Stimulated activated CD4-positive, alpha-beta T cell treated with anti-CD3 and anti-CD28 coated beads, Interleukin-2, amount 100 ng/mL, for 48 hours (primary cell): ENCODE measurements around the gene HRCT1.
"Not testable (repeated sequence)": the region's sequence is repeated elsewhere in the genome, so short reads cannot be mapped to it uniquely, and the experiment has no call there.

Experiments
- DNase-seq, 2 donors: peaks; one replicate each; pipeline ENCODE4 v3.0.0-alpha.2; 2020

Gene HRCT1

DNA sequence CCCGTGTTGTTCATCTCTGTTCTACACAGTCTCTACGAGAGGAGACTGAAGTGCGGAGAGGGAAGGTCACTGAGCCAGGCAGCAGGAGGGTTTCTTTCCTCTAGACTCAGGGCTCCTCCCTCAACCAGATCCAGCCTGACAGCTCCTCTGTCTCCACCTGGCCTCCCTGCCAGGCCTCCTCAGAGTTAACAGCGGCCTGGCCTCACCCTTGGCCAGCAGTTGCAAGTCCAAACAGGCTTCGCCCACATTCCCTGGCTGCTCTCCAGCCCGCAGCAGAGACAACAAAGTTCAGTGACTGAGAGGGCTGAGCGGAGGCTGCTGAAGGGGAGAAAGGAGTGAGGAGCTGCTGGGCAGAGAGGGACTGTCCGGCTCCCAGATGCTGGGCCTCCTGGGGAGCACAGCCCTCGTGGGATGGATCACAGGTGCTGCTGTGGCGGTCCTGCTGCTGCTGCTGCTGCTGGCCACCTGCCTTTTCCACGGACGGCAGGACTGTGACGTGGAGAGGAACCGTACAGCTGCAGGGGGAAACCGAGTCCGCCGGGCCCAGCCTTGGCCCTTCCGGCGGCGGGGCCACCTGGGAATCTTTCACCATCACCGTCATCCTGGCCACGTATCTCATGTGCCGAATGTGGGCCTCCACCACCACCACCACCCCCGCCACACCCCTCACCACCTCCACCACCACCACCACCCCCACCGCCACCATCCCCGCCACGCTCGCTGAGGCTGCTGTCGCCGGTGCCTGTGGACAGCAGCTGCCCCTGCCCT, at the start of gene HRCT1:
TSS of gene HRCT1 (plus strand) at position 291 of the 768 bp plus-strand sequence. CDS start at position 377, 86 bp downstream.
- DNase-seq, result no peak

DNA sequence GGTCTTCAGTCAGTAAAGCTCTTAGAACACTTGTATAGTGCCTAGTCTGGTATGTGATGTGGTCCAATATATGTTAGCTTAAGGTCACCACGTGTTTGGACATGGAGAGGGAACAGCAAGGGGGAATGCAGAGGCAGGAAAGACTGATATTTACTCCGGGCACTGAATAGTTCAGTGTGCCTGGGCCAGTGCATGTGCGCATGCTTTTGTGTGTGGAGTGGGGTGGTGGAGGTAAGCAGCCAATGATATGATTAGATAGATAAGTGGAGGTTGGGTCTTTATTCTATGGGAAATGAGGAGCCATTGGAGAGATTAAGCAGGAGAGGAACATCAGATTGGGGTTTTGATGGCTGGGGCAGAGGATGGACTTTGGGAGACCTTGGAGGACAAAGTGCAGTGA, 49.8 kb upstream of the HRCT1 start:
- DNase-seq, result no peak

DNA sequence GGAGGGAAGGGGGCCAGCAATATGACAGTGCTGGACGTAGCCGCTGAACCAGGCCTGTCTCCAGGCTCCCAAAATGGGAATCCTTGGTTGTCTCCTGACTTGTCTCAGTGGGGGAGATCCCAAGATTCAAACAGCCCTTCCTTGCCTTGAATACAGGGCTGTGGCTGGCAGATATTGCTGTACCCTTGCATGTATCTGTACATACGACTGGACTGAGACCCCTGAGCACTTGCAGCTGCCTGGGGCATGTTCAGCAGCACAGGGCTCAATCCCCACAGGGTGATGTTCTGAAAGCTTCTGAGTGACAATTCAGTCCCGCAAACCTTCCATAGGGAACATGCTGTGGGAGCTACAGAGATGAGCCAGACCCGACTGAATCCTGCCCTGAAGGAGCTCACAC, 49.1 kb upstream of the HRCT1 start:
- DNase-seq, result no peak

DNA sequence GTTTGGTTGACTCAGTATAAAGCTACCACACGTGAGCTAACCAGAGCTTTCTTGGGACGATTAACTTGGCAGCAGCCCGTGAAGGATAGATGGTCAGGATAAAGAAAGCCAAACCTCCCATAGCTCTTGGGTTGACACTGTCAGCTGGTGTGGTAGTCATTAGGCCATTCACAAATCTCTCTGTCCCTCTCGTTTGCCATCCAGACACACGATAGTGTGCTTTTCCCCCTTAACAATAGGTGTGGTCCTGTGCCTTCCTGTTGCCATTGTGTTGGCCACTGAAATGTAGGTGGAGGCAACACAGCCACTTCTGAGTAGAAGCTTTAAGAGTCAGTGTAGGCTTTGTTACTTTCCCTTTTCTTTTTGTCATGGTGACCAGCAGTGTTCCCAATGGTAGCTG, 47.5 kb upstream of the HRCT1 start:
- no peak for DNase-seq

DNA sequence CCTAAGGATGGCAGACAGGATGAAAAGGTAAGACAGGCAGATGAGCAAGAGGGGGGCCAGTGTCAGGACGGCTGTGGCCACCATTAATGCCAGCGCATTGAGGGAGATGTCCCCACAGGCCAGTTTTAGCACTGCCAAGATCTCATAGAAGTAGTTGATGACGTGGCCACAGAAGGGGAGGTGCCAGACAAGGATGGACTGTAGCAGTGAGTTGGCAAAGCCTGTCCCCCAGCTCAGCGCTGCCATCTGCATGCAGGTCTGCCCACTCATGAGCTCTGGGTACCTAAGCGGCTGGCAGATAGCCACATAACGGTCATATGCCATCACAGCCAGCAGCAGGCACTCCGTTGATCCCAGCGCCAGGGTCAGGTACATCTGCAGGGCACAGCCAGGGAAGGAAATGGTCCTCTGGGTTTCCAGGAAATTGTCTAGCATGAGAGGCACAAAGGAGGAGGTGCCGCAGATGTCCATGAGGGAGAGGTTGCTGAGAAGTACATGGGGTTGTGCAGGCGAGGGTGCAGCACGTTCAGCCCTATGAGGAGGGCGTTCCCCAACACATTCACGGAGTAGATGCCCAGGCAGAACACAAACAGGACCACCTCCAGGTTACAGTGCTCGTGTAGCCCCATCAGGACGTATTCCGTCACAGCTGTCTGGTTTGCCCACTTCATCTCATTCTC, 46.6 kb upstream of the HRCT1 start:
- no peak for DNase-seq

DNA sequence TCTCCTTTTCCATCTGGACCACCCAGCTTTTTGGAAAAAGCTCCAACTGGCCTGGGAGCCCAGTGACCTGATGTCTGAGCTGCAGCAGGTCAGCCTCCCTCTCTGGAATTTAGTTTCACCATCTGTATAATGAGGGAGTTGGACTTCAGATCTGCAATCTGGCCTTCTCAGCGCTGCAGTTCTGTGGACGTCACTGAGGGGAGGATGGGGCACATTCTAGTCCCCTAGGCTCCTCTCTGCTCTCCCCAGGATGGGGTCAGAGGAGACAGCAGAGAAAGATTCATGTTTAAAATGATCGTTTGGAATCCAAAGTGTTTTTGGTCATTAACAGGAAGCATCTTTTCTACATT, 46.0 kb upstream of the HRCT1 start:
- DNase-seq, result no peak

DNA sequence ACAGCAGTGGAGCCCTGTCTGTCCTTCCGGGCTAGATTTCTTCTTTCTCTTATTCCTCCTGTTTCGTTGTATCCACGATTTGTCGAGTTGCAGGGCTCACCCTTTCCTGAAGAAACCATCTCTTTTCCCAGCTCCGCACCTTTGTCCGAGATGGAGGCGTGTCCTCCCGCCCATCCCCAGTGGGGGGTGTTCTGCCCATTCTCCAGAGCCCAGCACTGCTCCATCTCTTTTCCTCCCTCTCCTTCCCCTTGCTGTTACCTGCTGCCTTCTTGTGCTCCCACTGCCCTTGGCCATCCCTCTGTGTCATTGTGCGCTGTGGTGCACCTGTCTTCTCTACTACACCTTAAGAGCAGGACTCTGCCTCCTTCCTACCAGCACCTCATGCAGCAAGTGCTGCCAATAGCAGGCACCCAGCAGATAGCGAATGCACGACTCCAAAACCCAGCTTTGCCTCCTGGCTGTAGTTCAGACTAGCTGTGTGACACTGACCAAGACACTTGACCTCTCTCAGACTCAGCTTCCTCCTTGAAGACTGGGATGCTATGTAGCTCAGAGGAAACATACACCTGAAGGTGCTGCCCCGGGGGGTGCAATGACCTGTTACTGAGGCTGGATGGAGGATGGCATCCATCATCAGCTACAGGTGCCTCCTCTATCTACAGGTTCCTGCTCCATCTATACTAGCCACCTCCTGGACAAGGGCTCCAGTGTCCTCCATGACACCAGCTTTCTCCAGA, 44.7 kb upstream of the HRCT1 start:
- no peak for DNase-seq

DNA sequence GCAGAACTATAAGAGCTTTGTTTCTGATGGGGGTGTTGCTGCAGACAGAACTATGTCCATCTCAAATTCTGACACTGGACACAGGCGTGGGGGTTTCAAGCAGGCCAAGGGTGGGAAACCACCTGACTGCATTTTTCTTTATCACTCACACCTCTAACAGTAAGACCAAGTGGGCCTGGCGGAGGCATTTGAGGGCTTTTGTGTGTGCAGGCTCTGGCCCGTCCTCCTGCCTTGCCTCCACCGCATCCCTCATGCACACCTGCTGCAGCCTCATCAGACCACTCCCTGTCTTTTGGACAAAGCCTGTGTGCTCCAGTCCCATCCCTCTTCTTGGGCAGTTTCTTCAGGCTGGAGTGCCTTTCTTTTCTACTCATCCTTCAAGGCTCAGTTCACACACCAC, 43.7 kb upstream of the HRCT1 start:
- DNase-seq, result no peak

DNA sequence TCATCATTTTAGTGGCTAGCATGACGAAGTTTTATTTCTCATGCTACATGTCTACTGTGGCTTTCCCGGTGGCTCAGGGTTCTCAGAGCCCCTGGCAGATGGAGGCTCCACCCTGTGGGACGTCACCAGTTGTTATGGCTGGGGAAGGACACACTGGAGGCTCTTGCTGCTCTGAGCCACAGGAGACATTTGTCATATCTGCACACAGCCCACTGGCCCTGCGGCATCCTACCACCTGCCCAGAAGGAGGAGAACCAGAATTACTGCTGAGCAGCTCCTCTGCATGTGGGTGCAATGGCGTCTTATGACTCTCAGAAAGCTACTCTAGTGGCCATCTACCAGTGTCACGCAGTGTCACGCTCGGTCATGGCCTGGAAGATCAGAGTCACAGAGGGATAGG, 42.4 kb upstream of the HRCT1 start:
- no peak for DNase-seq

DNA sequence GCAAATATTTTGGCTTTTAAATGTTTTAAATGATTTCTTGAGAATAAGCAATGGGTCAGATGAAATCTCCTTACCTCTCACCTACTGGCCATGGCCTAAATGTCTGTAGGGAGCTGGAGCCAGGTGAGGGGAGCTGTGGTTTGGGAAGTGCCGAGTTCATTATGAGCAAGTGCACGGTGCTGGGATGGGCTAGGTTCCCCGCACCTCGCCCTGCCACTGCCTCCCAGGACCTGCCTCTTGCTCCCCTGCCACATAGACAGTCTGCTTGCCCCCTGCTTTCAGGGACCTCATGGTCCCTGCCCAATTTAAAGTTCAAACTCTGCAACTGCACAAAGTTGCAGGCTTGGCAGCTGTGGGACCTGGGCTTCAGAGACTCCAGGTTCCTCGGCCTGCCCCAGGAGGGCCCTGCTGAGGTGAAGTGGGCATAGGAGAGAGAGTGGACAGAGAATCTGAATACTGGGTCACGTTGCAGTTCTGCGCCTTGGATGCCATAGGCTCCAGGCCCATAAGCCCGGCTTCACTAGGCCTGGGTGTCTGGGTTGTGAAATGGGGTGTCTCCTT, 41.2 kb upstream of the HRCT1 start:
- no peak for DNase-seq

DNA sequence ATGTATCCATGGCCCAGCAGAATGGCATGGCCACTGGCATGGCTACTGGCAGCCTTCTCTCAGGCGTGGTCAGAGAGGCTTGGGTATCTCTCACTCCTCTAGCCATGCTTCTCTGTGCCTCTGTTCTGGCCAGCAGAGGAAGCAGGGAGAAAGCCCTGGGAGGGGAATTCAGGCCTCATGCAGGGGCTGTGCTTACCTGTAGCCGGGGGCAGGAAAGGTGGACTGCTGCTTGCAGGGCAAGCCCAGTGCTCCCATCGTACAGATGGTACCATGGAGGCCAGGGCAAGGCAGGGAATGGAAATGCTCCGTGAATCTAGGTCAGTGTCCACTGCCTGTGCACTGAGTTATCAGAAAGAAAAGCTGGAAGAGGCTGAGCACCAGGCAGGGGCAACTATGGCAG, 38.5 kb upstream of the HRCT1 start:
- DNase-seq, result no peak

DNA sequence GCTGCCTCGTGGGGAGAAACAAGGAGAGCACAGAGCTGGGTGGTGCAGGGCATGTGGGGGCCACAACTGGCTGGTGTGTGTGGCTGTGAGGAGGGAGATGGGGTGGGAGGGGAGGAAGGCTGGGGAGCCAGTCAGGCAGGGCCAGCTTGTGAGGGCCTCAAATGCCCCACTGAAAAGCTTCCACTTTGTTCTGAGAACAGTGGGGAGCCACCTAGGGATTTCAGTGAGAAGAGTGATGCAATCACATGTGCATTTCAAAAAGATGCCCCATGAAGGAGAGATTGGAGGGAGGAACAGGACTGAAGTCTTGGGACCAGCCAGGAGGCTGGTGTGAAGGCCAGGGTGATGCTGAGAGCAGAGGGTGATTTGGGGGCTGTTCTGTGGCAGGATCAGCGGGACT, 37.1 kb upstream of the HRCT1 start:
- DNase-seq, result no peak

DNA sequence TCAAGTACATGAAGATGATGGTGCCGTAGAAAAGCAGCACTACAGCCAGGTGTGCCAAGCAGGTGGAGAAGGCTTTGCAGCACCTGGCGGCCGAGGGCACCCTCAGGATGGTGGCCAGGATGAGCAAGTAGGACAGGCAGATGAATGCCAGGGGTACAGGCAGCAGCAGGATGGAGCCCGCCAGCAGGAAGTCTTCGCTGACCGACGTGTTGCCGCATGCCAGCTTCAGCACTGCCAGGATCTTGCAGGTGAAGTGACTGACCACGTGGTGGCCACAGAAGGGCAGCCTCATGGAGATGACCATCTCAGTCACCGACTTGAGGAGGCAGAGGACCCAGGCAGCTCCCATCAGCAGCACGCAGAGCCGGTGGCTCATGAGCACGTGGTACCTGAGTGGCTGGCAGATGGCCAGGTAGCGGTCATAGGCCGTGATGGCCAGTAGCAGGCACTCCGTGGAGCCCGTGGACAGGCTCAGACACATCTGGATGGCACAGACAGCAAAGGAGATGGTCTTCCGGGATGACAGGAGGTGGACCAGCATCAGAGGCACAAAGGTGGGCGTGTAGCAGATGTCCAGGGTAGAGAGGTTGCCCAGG, 36.3 kb upstream of the HRCT1 start:
- DNase-seq, result no peak

DNA sequence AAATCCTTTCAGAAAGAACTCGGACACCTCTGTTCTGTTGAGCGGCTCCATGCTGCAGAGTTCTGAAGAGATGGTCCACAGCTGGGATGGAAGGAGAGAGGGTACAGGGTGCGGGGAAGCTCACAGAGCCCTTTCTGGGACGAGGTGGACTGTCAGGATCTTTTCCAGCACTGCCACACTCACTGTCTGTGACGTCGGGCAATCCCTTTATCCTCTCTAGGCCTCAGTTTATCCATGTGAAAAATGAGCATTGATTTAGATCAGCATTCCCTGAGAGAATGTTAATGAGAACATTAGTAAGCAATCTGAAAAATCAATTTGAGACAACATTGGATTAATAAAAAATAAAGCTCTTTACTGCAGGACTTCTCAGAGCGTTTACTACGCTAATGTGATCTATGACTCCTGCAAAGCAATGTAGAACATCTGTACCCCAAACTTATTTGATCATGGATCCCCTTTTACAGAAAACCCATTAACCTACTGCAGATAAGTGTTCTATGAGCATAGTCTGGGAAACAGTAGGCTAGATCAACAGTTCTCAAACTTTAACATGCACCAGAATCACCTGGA, 35.6 kb upstream of the HRCT1 start, which contains the start of gene OR13J1:
TSS of gene OR13J1 (minus strand) at position 51 of the 573 bp plus-strand sequence. CDS start at position 51, 0 bp downstream.
- no peak for DNase-seq

DNA sequence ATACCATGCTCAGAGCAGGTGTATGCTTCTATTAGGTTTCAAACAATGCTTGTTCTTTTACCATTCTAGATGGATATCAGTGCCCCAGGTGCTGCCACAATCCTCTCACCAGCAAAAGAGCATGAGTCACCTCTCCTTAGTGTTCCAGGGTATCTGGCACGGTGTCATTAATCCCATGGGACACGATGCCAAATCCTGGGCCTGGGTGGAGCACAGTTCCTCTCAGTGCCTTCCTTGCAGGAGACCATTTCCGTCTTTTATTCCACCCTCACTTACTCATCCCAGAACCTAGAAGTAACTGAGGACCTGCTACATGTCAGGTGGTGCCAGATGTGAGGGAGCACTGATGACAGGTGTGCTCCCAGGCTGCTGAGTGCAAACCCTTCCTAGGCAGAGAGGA, 34.5 kb upstream of the HRCT1 start:
- DNase-seq, result no peak

DNA sequence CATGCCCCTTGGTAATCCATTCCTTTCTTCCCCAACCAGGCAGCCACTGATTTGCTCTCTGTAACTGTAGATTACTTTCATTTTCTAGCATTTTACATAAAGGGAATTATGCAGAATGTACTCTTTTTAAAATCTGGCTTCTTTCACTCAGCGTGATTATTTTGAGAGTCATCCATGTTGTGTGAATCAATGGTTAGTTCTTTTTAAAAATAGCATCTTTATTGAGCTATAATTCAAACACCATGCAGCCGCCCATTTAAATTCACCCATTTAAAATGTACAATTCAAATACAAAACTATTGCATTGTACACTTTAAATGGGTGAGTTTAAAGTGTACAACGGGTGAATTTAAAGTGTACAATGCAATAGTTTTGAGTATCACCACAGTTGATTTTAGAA, 33.5 kb upstream of the HRCT1 start:
- DNase-seq, result no peak

DNA sequence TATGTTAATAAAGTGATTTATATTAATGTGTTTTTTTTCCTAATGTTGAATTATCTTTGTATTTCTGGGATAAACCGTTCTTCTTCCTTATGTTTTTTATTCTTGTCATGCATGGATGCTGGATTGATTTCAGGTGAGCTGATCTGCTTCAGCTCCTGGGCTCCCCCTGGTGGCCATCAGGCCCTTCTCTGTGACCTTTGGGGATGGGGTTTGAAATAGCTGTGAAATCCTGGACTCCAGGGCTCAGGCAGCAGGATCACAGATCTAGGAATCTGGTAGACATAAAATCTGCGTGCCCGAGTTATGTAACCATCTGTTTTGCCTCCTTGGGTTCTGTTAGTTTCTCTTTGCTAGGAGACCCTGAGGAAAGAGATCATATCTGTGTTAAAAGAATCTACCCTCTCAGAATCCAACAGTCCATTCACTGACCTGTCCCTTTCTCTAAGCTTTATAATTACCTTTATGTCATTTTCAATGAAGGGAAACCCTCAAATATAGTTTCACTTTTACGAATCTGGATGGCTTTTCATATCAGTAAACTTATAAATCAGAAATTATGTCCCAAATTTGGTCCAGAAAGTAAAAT, 23.6 kb upstream of the HRCT1 start:
- peak; percentile 77 to 82 for DNase-seq

DNA sequence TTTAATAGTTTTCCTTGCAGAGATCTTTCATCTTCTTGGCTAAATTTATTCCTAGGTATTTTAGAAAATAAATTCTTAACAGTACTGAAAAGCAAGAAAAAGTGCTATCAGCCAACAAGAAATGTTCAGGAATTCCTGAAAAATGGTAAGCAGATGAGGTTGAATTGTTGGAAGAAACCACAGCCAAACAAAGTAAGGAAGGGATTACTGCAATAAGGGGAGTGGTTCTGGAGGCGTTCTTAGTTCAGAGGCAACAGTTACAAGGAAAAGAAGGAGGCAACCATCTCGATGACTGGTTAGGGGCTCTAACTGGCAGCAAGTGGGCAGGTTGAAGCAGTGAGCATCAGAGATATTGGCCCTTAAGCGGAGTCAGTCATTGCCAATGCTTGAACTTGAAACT, 23.0 kb upstream of the HRCT1 start:
- no peak for DNase-seq

DNA sequence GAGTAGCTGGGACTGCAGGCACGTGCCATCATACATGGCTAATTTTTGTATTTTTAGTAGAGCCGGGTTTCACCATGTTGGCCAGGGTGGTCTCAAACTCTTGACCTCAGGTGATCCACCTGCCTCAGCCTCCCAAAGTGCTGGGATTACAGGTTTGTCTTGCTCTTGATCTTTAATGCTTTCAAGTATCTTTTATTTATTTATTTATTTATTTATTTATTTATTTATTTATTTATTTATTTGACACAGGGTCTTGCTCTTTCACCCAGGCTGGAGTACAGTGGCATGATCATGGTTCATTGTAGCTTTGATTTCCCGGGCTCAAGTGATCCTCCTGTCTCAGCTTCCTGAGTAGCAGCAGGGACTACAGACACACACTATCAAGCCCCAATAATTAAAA, 21.1 kb upstream of the HRCT1 start:
- DNase-seq, result not testable (repeated sequence)

DNA sequence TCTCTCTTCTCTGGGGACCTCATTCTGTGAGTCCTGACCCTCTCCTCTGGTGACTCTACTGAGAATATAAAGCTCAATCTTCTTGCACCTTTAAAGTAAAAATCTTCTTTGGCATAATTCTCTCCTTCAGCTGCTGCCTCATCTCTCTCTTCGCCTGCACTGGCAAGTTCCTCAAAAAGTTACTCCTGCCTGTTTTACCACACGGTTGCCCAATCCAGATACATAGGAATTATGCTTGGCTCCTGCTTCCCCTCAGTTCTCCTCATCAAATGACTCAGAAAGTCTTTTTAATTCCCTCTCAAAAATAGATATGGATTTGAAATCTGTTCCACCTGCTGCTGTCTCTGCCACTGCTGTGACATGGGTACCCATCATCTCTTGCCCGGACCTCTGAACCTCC, 14.4 kb upstream of the HRCT1 start:
- no peak for DNase-seq

DNA sequence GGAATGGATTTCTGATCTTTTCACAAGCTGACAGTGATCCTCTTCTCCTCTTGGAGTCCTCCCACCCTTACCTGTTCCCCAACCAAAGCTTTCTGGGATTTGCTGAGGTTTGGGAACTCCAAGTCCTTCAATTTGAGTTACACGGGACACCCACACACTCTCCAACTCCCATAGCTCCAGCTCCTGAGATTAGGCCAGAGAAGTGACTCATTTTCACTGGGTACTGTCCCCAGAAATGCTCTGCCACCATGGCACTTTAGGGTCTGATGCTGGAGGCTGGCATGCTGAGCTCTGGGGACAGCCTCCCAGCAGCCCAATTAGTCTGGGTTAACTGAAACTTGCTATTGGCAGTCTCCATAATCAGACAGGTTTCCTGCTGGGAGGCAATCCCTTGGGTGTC, 14.0 kb upstream of the HRCT1 start:
- no peak for DNase-seq

DNA sequence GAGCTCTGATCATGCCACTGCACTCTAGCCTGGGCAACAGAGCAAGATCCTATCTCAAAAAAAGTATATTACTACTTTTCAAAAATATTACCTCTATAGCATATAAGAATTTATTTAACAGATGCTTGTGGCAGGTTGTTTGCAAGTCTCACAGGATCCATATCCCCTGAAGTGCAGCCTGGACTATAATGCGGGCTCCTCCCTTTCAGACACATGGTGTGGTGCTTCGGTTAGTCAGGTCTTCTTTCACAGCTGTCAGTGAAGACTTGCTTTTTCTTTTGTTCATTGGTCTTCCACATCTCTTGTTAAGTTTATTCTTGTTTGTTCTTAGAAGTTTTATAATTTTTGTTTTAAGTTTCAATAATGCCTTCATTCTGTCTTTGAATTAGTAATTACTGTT, 9.4 kb upstream of the HRCT1 start:
- no peak for DNase-seq
